Fibroblast of lung (primary cell): ENCODE data around the gene SNRNP25. TPM values are rescaled to one million over a fixed set of nuclear protein-coding genes. Genes with fewer than 3 reads are reported as not detected.

ENCODE experiments used
- DNase-seq, 2 donors: peaks; one replicate each; pipeline versions ENCODE4 v3.0.0 to v3.0.0-alpha.2; 2010; ENCODE audit warnings: low read depth in 2 of 2
- H2AFZ ChIP-seq: 2 replicates; pipeline ENCODE4 v1.5.1; 2012; ENCODE audit warnings: low read length, control low read depth, inconsistent platforms
- H3K27ac ChIP-seq: 2 replicates; pipeline ENCODE4 v1.5.1; 2011; ENCODE audit warnings: low read length, control low read depth; ENCODE audit not compliant: insufficient read depth
- H3K27me3 ChIP-seq: 2 replicates; pipeline ENCODE4 v1.5.1; 2011; ENCODE audit warnings: mild to moderate bottlenecking, low read length; ENCODE audit not compliant: control insufficient read depth, insufficient read depth
- H3K36me3 ChIP-seq: 2 replicates; pipeline ENCODE4 v1.5.1; 2011; ENCODE audit warnings: low read length; ENCODE audit not compliant: control insufficient read depth, insufficient read depth
- H3K4me1 ChIP-seq: 2 replicates; pipeline ENCODE4 v1.5.1; 2011; ENCODE audit warnings: low read length; ENCODE audit not compliant: control insufficient read depth, insufficient read depth; ENCODE audit errors: extremely low read depth
- H3K4me2 ChIP-seq: 2 replicates; pipeline ENCODE4 v1.5.1; 2011; ENCODE audit warnings: low read length, control low read depth; ENCODE audit not compliant: insufficient read depth; ENCODE audit errors: extremely low read depth
- H3K4me3 ChIP-seq, 4 experiments: fragments of 200-600 bp in 1 of 4; sonication (generic) in 1 of 4; replicated peaks in 1 of 4; 2 replicates each; pipeline ENCODE4 v1.5.1; 2011 to 2016; ENCODE audit warnings: low read length in 4 of 4, low read depth in 3 of 4, mild to moderate bottlenecking in 3 of 4, control low read depth in 2 of 4, inconsistent platforms in 1 of 4, mixed read lengths in 1 of 4; ENCODE audit not compliant: insufficient read depth in 1 of 4; ENCODE audit errors: control extremely low read depth in 1 of 4
- H3K79me2 ChIP-seq: 2 replicates; pipeline ENCODE4 v1.5.1; 2012; ENCODE audit warnings: mild to moderate bottlenecking, low read length, inconsistent platforms; ENCODE audit not compliant: control insufficient read depth, insufficient read depth
- H3K9ac ChIP-seq: 2 replicates; pipeline ENCODE4 v1.5.1; 2011; ENCODE audit warnings: mild to moderate bottlenecking, low read length, control low read depth; ENCODE audit not compliant: insufficient read depth
- H3K9me3 ChIP-seq: 2 replicates; pipeline ENCODE4 v1.5.1; 2012; ENCODE audit warnings: low read depth, low read length; ENCODE audit not compliant: control insufficient read depth, insufficient read depth
- H4K20me1 ChIP-seq: 2 replicates; pipeline ENCODE4 v1.5.1; 2011; ENCODE audit warnings: low read length; ENCODE audit not compliant: control insufficient read depth, insufficient read depth; ENCODE audit errors: extremely low read depth
- CTCF ChIP-seq, 2 donors: IDR thresholded peaks in 1 of 2; conservative IDR thresholded peaks in 1 of 2; 1 replicate in 1 of 2; 2 replicates in 1 of 2; pipeline ENCODE4 v1.5.1; 2011 to 2012; ENCODE audit warnings: low read length in 2 of 2, control low read depth in 1 of 2, inconsistent platforms in 1 of 2, low read depth in 1 of 2, mild to moderate bottlenecking in 1 of 2
- EZH2 ChIP-seq: IDR thresholded peaks from 2 replicates; pipeline ENCODE4 v1.5.1; 2012; ENCODE audit warnings: low read length, control low read depth, mild to moderate bottlenecking; ENCODE audit errors: missing control alignments
- polyA plus RNA-seq, 2 donors: library from polyadenylated mRNA; depleted of rRNA in 1 of 2; stranded (reverse) in 1 of 2; unstranded in 1 of 2; fragments of >200 nt; gene quantifications; 2 replicates each; pipeline ENCODE4 v1.2.1, GENCODE V29; 2011 to 2012; ENCODE audit warnings: missing spikeins in 1 of 2
- total RNA-seq: library from RNA; depleted of rRNA; stranded (reverse); fragments of >200 nt; gene quantifications from 2 replicates; pipeline ENCODE4 v1.2.1, GENCODE V29; 2014

The SNRNP25 gene
- total and polyA plus RNA-seq, 2 donors (not counting 1 experiment from before 2014, with no cell fraction given) = 20.5 to 25.9 TPM

- TF ChIP-seq CTCF (conservative IDR thresholded peaks at IDR 0.05 in 1 of 2, IDR thresholded peaks at IDR 0.05 in 1 of 2; ENCODE audit: low read depth in 1 of 2, low read length in 2 of 2) (no peak), EZH2 (no peak)
- Histone ChIP-seq H3K9me3 (no peaks in the 10 kb centered on the region), H2AFZ (no peak overlapping the region), H3K79me2 (peaks cover 37% of the 10 kb centered on the region), H3K36me3 (no peaks in the 10 kb centered on the region), H3K4me2 (no peak overlapping the region), H3K9ac (no peak overlapping the region), H3K27me3 (no peaks in the 10 kb centered on the region), H3K4me3 (no peak overlapping the region), H3K4me1 (peaks cover 52% of the 10 kb centered on the region), H3K27ac (no peak overlapping the region), H4K20me1 (no peaks in the 10 kb centered on the region)
- DNase-seq = no peak
Measured at GRCh38 chr16:74051-74746, 20.6 kb downstream of the SNRNP25 start.

GRCh38 chr16:74747-75334, 21.2 kb downstream of the SNRNP25 start:
- TF ChIP-seq EZH2 (no peak), CTCF (conservative IDR thresholded peaks at IDR 0.05 in 1 of 2, IDR thresholded peaks at IDR 0.05 in 1 of 2; ENCODE audit: low read depth in 1 of 2, low read length in 2 of 2) (no peak)
- Histone ChIP-seq H2AFZ (no peak overlapping the region), H3K36me3 (peaks cover 6% of the 10 kb centered on the region), H4K20me1 (no peaks in the 10 kb centered on the region), H3K4me2 (no peak overlapping the region), H3K9me3 (no peaks in the 10 kb centered on the region), H3K4me1 (peaks cover 52% of the 10 kb centered on the region), H3K4me3 (no peak overlapping the region), H3K27ac (peak overlapping the region; percentile 96), H3K27me3 (no peaks in the 10 kb centered on the region), H3K79me2 (peaks cover 37% of the 10 kb centered on the region), H3K9ac (peak overlapping the region; percentile 16)
- no peak for DNase-seq

GRCh38 chr16:75580-76501, 22.2 kb downstream of the SNRNP25 start:
- Histone ChIP-seq H3K27me3 (no peaks in the 10 kb centered on the region), H3K4me1 (peaks cover 44% of the 10 kb centered on the region), H3K36me3 (peaks cover 11% of the 10 kb centered on the region), H3K9ac (peak overlapping the region; percentile 46), H3K4me2 (peak overlapping the region; percentile 83), H3K9me3 (no peaks in the 10 kb centered on the region), H3K79me2 (peaks cover 34% of the 10 kb centered on the region), H3K27ac (peak overlapping the region; percentile 96), H2AFZ (no peak overlapping the region), H3K4me3 (peak overlapping the region in 3 of 4 experiments; percentile 9 to 73 (median 16)), H4K20me1 (no peaks in the 10 kb centered on the region)
- peak; percentile 79 to 93 for DNase-seq
- TF ChIP-seq CTCF (conservative IDR thresholded peaks at IDR 0.05 in 1 of 2, IDR thresholded peaks at IDR 0.05 in 1 of 2; ENCODE audit: low read depth in 1 of 2, low read length in 2 of 2) (peak; percentile 23 to 53), EZH2 (no peak)
